GM21723 (cell line): Measurements from ENCODE around the gene MAP1LC3B.
"Not testable (repeated sequence)": the region's sequence is repeated elsewhere in the genome, so short reads cannot be mapped to it uniquely, and the experiment has no call there.

Source experiments
- ATAC-seq: cut with Tn5 transposase; IDR thresholded peaks from one replicate; pipeline ENCODE4 v1.9.1; 2021; ENCODE audit warnings: mild to moderate bottlenecking, moderate library complexity; ENCODE audit not compliant: unreplicated experiment

MAP1LC3B gene

GRCh38 chr16:87360862-87361610 is 31.1 kb upstream of the MAP1LC3B start:
- ATAC-seq: no peak

DNA sequence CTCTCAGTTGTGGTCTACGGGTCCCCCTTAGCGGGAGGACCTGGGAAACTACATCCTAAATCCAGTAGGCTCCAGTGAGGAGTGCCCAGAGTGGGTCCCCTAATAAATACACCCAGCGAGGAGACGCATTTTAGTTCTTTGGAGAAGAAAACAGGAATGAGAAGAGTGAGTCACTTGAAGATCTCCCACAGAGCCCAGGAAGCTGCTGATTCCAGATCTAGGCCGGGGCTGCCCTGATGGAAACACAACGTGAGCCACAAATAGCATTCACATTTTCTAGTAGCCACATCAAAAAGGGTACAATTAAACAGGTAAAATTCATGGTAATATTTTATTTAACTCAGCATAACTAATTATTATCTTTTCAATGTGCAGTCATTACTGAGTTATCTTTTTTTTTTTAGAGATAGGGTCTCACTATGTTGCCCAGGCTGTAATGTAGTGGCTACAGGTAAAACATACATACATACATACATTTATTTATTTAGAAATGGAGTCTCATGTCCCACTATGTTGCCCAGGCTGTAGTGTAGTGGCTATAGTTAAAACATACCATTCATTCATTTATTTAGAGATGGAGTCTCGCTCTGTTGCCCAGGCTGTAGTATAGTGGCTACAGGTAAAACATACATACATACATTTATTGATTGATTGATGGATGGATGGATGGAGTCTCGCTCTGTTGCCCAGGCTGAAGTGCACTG is 30.1 kb upstream of the MAP1LC3B start:
- ATAC-seq: no peak

DNA sequence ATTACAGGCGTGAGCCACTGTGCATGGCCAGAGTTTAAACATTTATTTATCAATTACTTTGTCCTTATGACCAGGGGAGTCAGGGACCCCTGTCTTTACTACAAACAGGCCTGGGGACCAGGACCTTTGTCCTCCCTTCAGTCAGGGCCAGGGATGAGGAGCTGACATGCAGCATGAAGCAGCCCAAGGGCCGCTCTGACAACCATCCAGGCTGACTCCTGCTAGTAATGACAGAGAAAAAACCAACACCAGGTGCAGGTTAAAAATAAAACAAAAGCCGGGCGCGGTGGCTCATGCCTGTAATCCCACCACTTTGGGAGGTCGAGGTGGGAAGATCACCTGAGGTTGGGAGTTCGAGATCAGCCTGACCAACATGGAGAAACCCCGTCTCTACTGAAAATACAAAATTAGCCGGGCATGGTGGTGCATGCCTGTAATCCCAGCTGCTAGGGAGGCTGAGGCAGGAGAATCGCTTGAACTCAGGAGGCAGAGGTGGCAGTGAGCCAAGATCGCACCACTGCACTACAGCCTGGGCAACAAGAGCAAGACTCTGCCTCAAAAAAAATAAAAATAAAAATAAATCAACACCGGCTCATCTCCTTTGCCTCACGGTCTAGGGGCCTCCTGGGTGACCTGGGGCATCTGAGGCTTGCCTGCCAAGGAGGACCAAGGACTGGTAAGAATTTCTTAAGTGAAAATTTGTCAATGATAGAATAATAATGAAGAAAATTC is 29.1 kb upstream of the MAP1LC3B start:
- ATAC-seq: not testable (repeated sequence)

GRCh38 chr16:87363771-87364455 is 28.2 kb upstream of the MAP1LC3B start:
- no peak for ATAC-seq

DNA sequence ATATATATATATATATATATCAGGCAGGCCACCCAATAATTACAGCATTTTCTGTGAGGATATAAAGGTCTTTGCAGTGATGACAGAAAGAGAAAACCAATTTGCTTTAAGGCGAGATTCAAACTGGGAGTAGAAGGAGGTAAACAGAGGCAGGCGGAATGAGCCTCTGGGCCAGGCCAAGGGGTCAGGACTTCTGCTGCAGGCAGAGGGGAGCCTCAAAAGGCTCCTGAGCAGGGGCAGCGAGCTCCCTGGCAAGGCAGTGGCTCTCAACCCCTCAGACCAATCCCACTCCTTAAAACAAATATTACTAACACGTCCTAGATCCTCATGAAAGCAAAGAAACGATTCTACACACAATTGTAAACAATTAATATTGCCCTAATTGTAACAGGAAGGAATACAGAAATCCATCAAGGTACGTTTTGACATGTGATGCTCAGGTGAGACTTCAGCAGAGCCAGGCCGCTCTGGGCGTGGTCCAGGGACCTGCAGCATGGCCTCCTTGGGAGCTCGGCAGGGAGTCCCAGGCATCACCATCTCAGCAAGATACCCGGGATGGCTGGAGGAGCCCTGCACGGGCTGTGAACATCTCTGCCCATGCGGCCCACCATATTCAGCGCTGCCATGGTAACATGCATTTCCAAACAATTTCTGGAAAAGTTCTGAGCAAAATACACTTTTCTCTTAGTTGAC is 27.0 kb upstream of the MAP1LC3B start:
- no peak for ATAC-seq

- no peak for ATAC-seq
Observed at GRCh38 chr16:87366288-87366687, 25.8 kb upstream of the MAP1LC3B start.

DNA sequence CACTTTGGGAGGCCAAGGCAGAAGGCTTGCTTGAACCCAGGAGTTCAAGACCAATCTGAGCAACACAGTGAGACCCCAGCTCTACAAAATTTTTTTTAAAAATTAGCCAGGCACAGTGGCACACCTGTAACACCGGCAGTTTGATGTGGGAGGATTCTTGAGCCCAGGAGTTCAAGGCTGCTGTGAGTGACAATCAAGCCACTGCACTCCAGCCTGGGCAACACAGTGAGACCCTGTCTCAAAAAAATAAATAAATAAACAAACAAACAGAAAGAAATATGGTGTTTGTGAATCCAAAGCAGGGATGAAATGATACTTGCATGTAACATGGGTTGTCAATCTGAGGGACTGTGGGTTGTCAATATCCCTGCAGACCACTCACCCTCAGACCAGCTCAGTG is 25.2 kb upstream of the MAP1LC3B start:
- no peak for ATAC-seq

DNA sequence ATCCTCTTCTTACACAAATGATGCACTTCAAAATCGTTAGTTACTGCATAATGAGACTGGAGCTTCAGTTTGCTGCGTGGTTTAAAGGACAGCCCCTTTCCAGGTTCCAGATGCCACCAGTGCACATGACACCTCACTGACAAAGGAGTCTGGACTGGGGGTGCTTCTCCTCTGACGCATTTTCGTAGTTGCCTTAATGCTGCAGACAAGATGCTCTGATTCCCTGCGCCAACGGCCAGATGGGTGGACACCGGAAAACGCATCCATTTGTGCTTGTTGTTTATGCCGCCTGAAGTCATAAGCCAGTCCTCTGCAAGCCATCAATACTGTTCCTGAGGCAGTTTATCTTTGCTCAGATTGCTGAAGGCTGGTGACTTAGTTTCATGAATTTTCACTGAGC is 24.6 kb upstream of the MAP1LC3B start:
- no peak for ATAC-seq

- no peak for ATAC-seq
Observed at GRCh38 chr16:87368029-87368770, 23.9 kb upstream of the MAP1LC3B start.

- ATAC-seq: no peak
Observed at GRCh38 chr16:87369117-87369765, 22.9 kb upstream of the MAP1LC3B start.

GRCh38 chr16:87369796-87370719 is 22.1 kb upstream of the MAP1LC3B start:
- ATAC-seq: no peak

DNA sequence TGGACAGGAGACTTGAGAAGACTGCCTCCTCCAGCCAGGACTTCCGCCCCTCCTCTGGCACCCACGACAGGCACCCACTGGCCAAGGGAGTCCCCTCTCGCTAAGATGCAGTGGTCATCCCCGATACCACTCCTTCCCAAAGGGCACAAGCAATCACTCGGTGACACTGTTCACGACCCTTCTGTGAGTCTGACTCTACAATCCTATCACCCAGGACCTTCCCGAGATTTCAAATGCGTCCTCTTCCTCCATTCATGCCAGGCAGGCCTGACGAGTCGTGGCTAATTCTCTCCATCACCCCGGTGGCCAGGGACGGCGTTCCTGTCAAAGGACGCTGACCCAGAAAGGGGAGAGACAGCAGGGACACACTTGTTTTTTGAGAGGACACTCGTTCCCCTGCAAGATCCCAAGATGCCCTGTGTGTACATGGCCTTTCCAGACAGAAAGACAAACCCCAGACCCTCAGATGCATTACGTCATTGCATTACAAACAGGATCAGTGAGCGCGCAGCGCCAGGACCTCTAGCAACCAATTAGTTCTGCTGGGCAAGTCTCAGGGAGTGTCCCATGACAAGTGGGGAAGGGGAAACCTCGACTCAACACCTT is 20.8 kb upstream of the MAP1LC3B start:
- ATAC-seq: no peak

- ATAC-seq: no peak
Observed at GRCh38 chr16:87372305-87372704, 19.8 kb upstream of the MAP1LC3B start.

DNA sequence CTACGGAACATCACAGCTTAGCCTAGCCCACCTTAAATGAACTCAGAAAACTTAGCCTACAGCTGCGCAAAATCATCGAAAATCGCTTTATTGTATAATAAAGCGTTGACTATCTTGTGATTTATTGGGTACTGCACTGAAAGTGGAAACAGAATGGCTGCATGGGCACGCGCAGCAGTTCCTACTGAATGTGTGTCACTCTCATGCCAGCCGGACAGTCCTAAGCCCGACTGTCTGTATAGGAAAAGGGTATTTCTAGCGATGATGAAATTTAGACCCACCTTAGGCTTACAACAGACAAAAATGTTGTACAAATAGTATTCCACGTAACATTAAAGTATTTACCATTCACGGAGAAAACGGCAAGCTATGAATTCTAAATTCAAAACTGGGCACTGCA is 17.8 kb upstream of the MAP1LC3B start:
- ATAC-seq: no peak

DNA sequence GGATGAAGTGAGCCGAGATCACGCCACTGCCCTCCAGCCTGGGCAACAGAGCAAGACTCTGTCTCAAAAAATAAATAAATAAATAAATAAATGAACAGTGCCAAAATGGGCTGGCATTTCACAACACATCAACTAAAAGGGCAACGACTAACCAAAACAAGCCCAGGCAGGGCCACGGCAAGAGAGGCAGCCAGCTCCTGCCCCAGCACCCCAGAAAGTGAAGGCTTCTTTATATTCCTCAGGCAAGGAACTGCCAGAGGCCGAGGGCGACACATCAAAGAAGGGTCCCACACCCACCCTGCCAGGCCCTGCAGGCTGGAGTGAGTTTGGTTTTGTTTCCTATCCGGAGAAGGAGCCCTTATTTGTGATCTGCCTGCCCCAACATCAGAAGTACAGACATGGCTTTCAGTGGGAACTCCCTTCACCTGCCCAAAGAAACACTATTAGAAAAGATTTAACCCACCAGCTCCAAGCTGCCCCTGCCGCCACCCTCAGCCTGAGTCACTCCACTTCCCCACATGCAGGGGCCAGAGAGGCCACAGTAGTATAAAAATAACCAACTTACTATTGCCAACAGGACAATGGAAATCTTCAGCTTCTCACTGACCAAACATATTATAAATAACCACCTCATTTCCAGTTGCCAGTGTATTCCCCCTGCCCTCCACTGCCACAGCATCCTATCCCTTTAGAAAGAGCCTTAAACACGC is 16.6 kb upstream of the MAP1LC3B start:
- ATAC-seq: no peak

GRCh38 chr16:87376660-87377059 is 15.5 kb upstream of the MAP1LC3B start:
- ATAC-seq: no peak

GRCh38 chr16:87379312-87379752 is 12.8 kb upstream of the MAP1LC3B start:
- not testable (repeated sequence) for ATAC-seq
